Transverse colon (tissue), 3 donors: ENCODE data around the gene KSR1.

Experiments
- EP300 ChIP-seq: sonication (generic); formaldehyde crosslinking; IDR thresholded peaks from one replicate; pipeline ENCODE4 v1.6.1; 2017; ENCODE audit warnings: antibody characterized with exemption, low read depth
- POLR2A ChIP-seq: fragments of 450-650 bp; IDR thresholded peaks from one replicate; pipeline ENCODE4 v1.6.1; 2016; ENCODE audit warnings: antibody characterized with exemption, mild to moderate bottlenecking, moderate library complexity
- TF ChIP-seq, protein P1 (sequence below), 5 experiments: fragments of 200-600 bp in 3 of 5; fragments of 450-650 bp in 2 of 5; sonication (generic) in 3 of 5; IDR thresholded peaks; 1 replicate in 2 of 5; 2 replicates in 3 of 5; pipeline ENCODE4 v1.5.1; 2016 to 2017; ENCODE audit warnings: antibody characterized with exemption in 5 of 5, inconsistent platforms in 3 of 5, mild to moderate bottlenecking in 2 of 5, moderate library complexity in 1 of 5

DNA sequence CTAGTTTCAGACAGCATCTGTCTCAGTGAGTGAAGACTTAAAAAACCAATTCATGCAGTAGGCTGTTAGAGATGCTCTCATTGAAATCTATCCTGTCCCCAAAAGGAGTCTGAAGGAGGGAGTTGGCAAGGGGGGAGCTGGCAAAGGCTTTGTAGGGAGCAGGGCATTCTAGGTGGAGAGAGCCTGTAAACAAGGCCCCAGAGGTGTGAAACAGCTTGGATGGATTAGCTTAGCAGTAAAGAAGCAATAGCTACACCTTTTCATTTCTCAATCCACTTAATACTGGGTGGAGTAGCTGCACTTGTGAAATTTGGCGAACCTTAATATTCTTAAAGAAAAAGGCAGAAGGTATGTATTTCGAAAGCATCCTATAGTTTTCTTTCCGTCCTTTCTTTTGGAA, 61.8 kb downstream of the KSR1 start:
- TF ChIP-seq, protein P1, sequence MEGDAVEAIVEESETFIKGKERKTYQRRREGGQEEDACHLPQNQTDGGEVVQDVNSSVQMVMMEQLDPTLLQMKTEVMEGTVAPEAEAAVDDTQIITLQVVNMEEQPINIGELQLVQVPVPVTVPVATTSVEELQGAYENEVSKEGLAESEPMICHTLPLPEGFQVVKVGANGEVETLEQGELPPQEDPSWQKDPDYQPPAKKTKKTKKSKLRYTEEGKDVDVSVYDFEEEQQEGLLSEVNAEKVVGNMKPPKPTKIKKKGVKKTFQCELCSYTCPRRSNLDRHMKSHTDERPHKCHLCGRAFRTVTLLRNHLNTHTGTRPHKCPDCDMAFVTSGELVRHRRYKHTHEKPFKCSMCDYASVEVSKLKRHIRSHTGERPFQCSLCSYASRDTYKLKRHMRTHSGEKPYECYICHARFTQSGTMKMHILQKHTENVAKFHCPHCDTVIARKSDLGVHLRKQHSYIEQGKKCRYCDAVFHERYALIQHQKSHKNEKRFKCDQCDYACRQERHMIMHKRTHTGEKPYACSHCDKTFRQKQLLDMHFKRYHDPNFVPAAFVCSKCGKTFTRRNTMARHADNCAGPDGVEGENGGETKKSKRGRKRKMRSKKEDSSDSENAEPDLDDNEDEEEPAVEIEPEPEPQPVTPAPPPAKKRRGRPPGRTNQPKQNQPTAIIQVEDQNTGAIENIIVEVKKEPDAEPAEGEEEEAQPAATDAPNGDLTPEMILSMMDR (IDR thresholded peaks at IDR 0.05): no peak
- no peak for TF ChIP-seq POLR2A
- TF ChIP-seq EP300: no peak
